Upper lobe of left lung (tissue), 4 donors: Measurements from ENCODE around the gene LNX2.

ENCODE experiments used
- EP300 ChIP-seq, 4 donors: sonication (generic); formaldehyde crosslinking; IDR thresholded peaks; one replicate each; pipeline ENCODE4 v1.5.1; 2017; ENCODE audit warnings: antibody characterized with exemption in 4 of 4, control low read depth in 2 of 4
- POLR2A ChIP-seq, 4 donors: fragments of 450-650 bp; IDR thresholded peaks; one replicate each; pipeline ENCODE4 v1.5.1; 2016 to 2017; ENCODE audit warnings: antibody characterized with exemption in 4 of 4, mild to moderate bottlenecking in 2 of 4
- TF ChIP-seq, protein P1 (sequence below), 6 experiments: fragments of 450-650 bp in 4 of 6; fragments of 200-600 bp in 2 of 6; sonication (generic) in 2 of 6; IDR thresholded peaks; one replicate each; pipeline ENCODE4 v1.5.1; 2016 to 2019; ENCODE audit warnings: antibody characterized with exemption in 6 of 6

DNA sequence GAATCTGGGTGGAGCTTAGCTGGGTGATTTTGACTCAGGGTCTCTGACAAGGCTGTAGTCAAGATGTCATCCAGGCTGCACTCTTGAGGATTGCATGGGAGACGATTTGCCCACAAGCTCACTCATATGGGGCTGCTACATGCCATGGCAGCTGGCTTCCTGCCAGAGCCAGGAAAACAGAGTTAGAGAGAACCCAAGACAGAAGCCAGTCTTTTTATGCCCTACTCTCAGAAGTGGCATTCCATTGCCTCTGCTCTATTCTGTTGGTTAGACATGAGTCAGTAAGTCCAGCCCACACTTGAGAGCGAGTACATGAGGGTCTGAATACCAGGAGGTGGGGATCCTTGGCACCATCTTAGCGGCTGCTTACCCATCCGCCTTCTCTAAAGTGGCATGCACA, 10.8 kb upstream of the LNX2 start:
- TF ChIP-seq, protein P1, sequence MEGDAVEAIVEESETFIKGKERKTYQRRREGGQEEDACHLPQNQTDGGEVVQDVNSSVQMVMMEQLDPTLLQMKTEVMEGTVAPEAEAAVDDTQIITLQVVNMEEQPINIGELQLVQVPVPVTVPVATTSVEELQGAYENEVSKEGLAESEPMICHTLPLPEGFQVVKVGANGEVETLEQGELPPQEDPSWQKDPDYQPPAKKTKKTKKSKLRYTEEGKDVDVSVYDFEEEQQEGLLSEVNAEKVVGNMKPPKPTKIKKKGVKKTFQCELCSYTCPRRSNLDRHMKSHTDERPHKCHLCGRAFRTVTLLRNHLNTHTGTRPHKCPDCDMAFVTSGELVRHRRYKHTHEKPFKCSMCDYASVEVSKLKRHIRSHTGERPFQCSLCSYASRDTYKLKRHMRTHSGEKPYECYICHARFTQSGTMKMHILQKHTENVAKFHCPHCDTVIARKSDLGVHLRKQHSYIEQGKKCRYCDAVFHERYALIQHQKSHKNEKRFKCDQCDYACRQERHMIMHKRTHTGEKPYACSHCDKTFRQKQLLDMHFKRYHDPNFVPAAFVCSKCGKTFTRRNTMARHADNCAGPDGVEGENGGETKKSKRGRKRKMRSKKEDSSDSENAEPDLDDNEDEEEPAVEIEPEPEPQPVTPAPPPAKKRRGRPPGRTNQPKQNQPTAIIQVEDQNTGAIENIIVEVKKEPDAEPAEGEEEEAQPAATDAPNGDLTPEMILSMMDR (IDR thresholded peaks at IDR 0.05) = no peak
- no peak for TF ChIP-seq POLR2A (IDR thresholded peaks at IDR 0.05)
- TF ChIP-seq EP300 (IDR thresholded peaks at IDR 0.05) = no peak
